ENCODE measurements around the gene CRB1. TPM values are rescaled to one million over a fixed set of nuclear protein-coding genes. Genes with fewer than 3 reads are reported as not detected.

CRB1 gene
- total and polyA plus RNA-seq, 2 experiments from 2014 or later = 0.54 to 0.57 TPM

- DNase-seq (ENCODE audit: low read depth in 1 of 2, low spot score in 1 of 2) = no peak
- Histone ChIP-seq H3K4me3 (no peak overlapping the region), H3K9me3 (ENCODE audit: low read depth) (no peaks in the 10 kb centered on the region), H3K27ac (no peak overlapping the region), H3K27me3 (no peaks in the 10 kb centered on the region), H3K36me3 (no peaks in the 10 kb centered on the region), H3K4me1 (ENCODE audit: low read depth) (no peaks in the 10 kb centered on the region)
- TF ChIP-seq, protein P1, sequence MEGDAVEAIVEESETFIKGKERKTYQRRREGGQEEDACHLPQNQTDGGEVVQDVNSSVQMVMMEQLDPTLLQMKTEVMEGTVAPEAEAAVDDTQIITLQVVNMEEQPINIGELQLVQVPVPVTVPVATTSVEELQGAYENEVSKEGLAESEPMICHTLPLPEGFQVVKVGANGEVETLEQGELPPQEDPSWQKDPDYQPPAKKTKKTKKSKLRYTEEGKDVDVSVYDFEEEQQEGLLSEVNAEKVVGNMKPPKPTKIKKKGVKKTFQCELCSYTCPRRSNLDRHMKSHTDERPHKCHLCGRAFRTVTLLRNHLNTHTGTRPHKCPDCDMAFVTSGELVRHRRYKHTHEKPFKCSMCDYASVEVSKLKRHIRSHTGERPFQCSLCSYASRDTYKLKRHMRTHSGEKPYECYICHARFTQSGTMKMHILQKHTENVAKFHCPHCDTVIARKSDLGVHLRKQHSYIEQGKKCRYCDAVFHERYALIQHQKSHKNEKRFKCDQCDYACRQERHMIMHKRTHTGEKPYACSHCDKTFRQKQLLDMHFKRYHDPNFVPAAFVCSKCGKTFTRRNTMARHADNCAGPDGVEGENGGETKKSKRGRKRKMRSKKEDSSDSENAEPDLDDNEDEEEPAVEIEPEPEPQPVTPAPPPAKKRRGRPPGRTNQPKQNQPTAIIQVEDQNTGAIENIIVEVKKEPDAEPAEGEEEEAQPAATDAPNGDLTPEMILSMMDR (IDR thresholded peaks at IDR 0.05; ENCODE audit: low read depth, low read length) = no peak
These were observed 94.8 kb downstream of the CRB1 start for GRCh38 chr1:197362871-197363270.

- TF ChIP-seq, protein P1 (IDR thresholded peaks at IDR 0.05; ENCODE audit: low read depth, low read length) = no peak
- H3K27me3 ChIP-seq = no peaks in the 10 kb centered on the region
- no peaks in the 10 kb centered on the region for H3K4me1 ChIP-seq (ENCODE audit: low read depth)
These were observed 95.8 kb downstream of the CRB1 start for GRCh38 chr1:197363855-197364254.

DNA sequence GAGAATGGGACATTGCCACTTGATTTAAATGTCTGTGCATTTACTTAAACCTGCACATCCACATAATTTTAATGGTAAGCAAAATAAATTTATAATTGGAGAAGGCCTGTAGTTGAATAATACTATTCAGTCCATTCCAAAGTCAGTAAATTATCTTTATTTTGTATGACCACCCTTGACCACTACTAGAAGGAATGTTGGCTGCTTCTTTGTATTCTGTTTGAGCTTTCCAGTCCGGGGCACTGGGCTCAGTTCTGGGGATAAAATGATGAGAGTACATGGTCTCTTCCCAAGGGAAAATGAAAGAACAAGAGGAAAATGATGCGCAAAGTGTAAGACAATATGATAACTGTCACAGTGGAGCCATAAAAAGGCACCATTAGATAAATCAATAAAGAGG lies 98.9 kb downstream of the CRB1 start:
- DNase-seq (ENCODE audit: low read depth in 1 of 2, low spot score in 1 of 2) = no peak
- Histone ChIP-seq H3K27ac (no peak overlapping the region), H3K27me3 (no peaks in the 10 kb centered on the region), H3K36me3 (no peaks in the 10 kb centered on the region), H3K9me3 (ENCODE audit: low read depth) (no peaks in the 10 kb centered on the region), H3K4me1 (ENCODE audit: low read depth) (no peaks in the 10 kb centered on the region), H3K4me3 (no peak overlapping the region)
- TF ChIP-seq, protein P1 (IDR thresholded peaks at IDR 0.05; ENCODE audit: low read depth, low read length) = no peak

More at GRCh38 chr1:197363855-197364254, 95.8 kb downstream of the CRB1 start:
- Histone ChIP-seq H3K9me3 (ENCODE audit: low read depth) (no peaks in the 10 kb centered on the region), H3K27ac (no peak overlapping the region), H3K36me3 (no peaks in the 10 kb centered on the region), H3K4me3 (no peak overlapping the region)
- no peak for DNase-seq (ENCODE audit: low read depth in 1 of 2, low spot score in 1 of 2)

- Histone ChIP-seq H3K4me3 (no peak overlapping the region), H3K27me3 (no peaks in the 10 kb centered on the region), H3K4me1 (ENCODE audit: low read depth) (no peaks in the 10 kb centered on the region), H3K9me3 (ENCODE audit: low read depth) (no peaks in the 10 kb centered on the region), H3K36me3 (no peaks in the 10 kb centered on the region), H3K27ac (no peak overlapping the region)
- TF ChIP-seq, protein P1 (IDR thresholded peaks at IDR 0.05; ENCODE audit: low read depth, low read length) = no peak
- no peak for DNase-seq (ENCODE audit: low read depth in 1 of 2, low spot score in 1 of 2)
These were observed 99.6 kb downstream of the CRB1 start for GRCh38 chr1:197367627-197368026.

DNA sequence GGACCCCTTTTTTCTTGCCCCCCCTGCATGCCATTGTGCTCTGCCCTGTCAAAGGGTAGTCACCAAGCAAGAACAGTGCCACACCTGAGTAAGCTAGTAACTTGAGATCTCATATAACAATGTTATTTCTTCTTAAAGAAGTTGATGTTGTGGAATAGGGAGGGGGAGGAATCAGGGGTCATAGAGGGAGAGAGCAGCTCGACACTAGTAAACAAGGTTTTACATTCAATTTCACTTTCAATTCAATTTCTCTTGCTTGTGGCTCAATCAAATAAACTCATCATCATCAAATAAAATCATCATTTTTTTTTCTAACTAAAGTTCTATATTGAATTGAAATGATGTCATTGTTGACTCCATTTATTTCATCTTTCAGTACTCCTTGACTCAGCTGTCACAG lies 106.4 kb downstream of the CRB1 start:
- H3K4me1 ChIP-seq (ENCODE audit: low read depth) = no peaks in the 10 kb centered on the region
- no peak overlapping the region for H3K4me3 ChIP-seq
- DNase-seq (ENCODE audit: low read depth in 1 of 2, low spot score in 1 of 2) = no peak
- TF ChIP-seq, protein P1 (IDR thresholded peaks at IDR 0.05; ENCODE audit: low read depth, low read length) = no peak
- H3K9me3 ChIP-seq (ENCODE audit: low read depth) = no peaks in the 10 kb centered on the region
- H3K27me3 ChIP-seq = no peaks in the 10 kb centered on the region
- no peaks in the 10 kb centered on the region for H3K36me3 ChIP-seq
- H3K27ac ChIP-seq = no peak overlapping the region

DNA sequence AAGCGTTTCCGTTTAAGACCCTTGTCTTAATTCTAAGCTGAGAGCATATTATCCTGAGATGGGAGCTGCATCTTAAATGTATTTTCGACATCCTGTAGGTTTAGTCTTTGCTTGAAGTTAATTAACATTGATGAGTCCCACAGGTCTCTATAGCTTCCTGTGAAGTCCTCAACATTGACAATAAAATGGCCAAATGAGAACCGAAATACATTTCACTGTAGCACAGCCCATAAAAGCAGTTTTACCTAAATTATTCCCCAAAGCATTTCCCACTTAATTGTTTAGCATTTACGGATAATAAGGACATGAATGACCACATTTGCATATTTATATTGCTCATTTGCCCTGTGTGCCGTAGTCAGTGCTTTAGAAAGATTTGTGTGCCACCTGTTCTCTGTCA lies 116.4 kb downstream of the CRB1 start:
- H3K4me1 ChIP-seq (ENCODE audit: low read depth) = no peaks in the 10 kb centered on the region
- no peaks in the 10 kb centered on the region for H3K9me3 ChIP-seq (ENCODE audit: low read depth)
- H3K4me3 ChIP-seq = no peak overlapping the region
- no peaks in the 10 kb centered on the region for H3K27me3 ChIP-seq
- no peak for DNase-seq (ENCODE audit: low read depth in 1 of 2, low spot score in 1 of 2)
- no peak overlapping the region for H3K27ac ChIP-seq
- H3K36me3 ChIP-seq = no peaks in the 10 kb centered on the region
- TF ChIP-seq, protein P1 (IDR thresholded peaks at IDR 0.05; ENCODE audit: low read depth, low read length) = no peak

All from cardiac muscle cell (in vitro differentiated cells and primary cell).